Gastroesophageal sphincter (tissue), 4 donors: Measurements from ENCODE around the gene CAMKK1. TPM values are rescaled to one million over a fixed set of nuclear protein-coding genes. Genes with fewer than 3 reads are reported as not detected.

ENCODE experiments used
- ATAC-seq: fragments of 150-250 bp; one replicate; pipeline ENCODE4 v1.9.1; 2016; ENCODE audit warnings: mild to moderate bottlenecking, moderate library complexity
- H3K27ac ChIP-seq, 4 donors: fragments of 200-600 bp; sonication (generic) in 3 of 4; 1 replicate in 3 of 4; 2 replicates in 1 of 4; pipeline ENCODE4 v1.5.1; 2016 to 2019
- H3K27me3 ChIP-seq: fragments of 200-600 bp; sonication (generic); one replicate; pipeline ENCODE4 v1.5.1; 2019
- H3K36me3 ChIP-seq, 2 donors: fragments of 200-600 bp; sonication (generic); one replicate each; pipeline ENCODE4 v1.5.1; 2019; ENCODE audit warnings: control low read depth in 1 of 2
- H3K4me1 ChIP-seq, 3 donors: fragments of 200-600 bp; sonication (generic); 1 replicate in 2 of 3; 2 replicates in 1 of 3; pipeline ENCODE4 v1.5.1; 2016 to 2019; ENCODE audit warnings: control low read depth in 2 of 3
- H3K4me3 ChIP-seq, 2 donors: fragments of 200-600 bp; sonication (generic); one replicate each; pipeline ENCODE4 v1.5.1; 2019; ENCODE audit warnings: mild to moderate bottlenecking in 1 of 2, moderate library complexity in 1 of 2
- H3K9me3 ChIP-seq, 3 donors: fragments of 200-600 bp; sonication (generic); one replicate each; pipeline ENCODE4 v1.5.1; 2017 to 2019; ENCODE audit warnings: control low read depth in 2 of 3
- CTCF ChIP-seq, 4 experiments: fragments of 200-600 bp in 2 of 4; fragments of 450-650 bp in 2 of 4; sonication (generic) in 1 of 4; IDR thresholded peaks; one replicate each; pipeline ENCODE4 v1.5.1; 2017 to 2019; ENCODE audit warnings: antibody characterized with exemption in 4 of 4, mild to moderate bottlenecking in 2 of 4, moderate library complexity in 2 of 4
- EP300 ChIP-seq: sonication (generic); formaldehyde crosslinking; IDR thresholded peaks from one replicate; pipeline ENCODE4 v1.6.1; 2017; ENCODE audit warnings: antibody characterized with exemption, mild to moderate bottlenecking
- POLR2A ChIP-seq, 2 donors: fragments of 450-650 bp; IDR thresholded peaks; one replicate each; pipeline ENCODE4 v1.6.1; 2017; ENCODE audit warnings: antibody characterized with exemption in 2 of 2, mild to moderate bottlenecking in 2 of 2, moderate library complexity in 1 of 2
- POLR2AphosphoS5 ChIP-seq: sonication (generic); formaldehyde crosslinking; IDR thresholded peaks from one replicate; pipeline ENCODE4 v1.6.1; 2017; ENCODE audit warnings: antibody characterized with exemption
- WGBS, 2 donors: methylation state at CpG; one replicate each; pipeline ENCODE4 v1.1.5; 2018; ENCODE audit warnings: low coverage in 1 of 2; 5-methylcytosine and 5-hydroxymethylcytosine counted together
- total RNA-seq, 4 donors: library from RNA; depleted of rRNA; stranded (reverse); fragments of >200 nt; gene quantifications; one replicate each; pipeline ENCODE4 v1.1.0, GENCODE V29; 2016

Gene CAMKK1
- total RNA-seq, 4 donors from 2014 or later, result 3.4 to 7.1 (median 3.8) TPM

GRCh38 chr17:3828151-3828851, 64.6 kb downstream of the CAMKK1 start:
- peaks cover 0 to 23% (median 7%) of the 10 kb centered on the region in 3 donors for H3K4me1 ChIP-seq
- H3K9me3 ChIP-seq, result no peaks in the 10 kb centered on the region
- peak overlapping the region; percentile 58 to 77 (median 72) for H3K27ac ChIP-seq
- H3K36me3 ChIP-seq, result peaks cover 2 to 71% of the 10 kb centered on the region in 2 donors
- 4 to 36% methylated on average over 2 to 3 of the region's 7 CpGs for WGBS, 2 donors
- peak; percentile 81 for ATAC-seq
- no peaks in the 10 kb centered on the region for H3K27me3 ChIP-seq
- no peak for TF ChIP-seq POLR2A (IDR thresholded peaks at IDR 0.05)
- no peak for TF ChIP-seq CTCF (IDR thresholded peaks at IDR 0.05)
- TF ChIP-seq POLR2AphosphoS5, result peak; percentile 89
- H3K4me3 ChIP-seq, result no peak overlapping the region

- no peak for TF ChIP-seq EP300
- peak in 3 of 4 experiments; percentile 28 to 34 (median 28) for TF ChIP-seq CTCF (IDR thresholded peaks at IDR 0.05)
- no peak for TF ChIP-seq POLR2AphosphoS5
- TF ChIP-seq POLR2A (IDR thresholded peaks at IDR 0.05), result no peak
- peak overlapping the region in 3 of 4 donors; percentile 58 to 77 (median 75) for H3K27ac ChIP-seq
- H3K9me3 ChIP-seq, result no peaks in the 10 kb centered on the region
- peaks cover 0 to 23% (median 7%) of the 10 kb centered on the region in 3 donors for H3K4me1 ChIP-seq
- no peak overlapping the region for H3K4me3 ChIP-seq
- H3K36me3 ChIP-seq, result peaks cover 2 to 73% of the 10 kb centered on the region in 2 donors
- ATAC-seq, result no peak
- no peaks in the 10 kb centered on the region for H3K27me3 ChIP-seq
- 59 to 70% methylated on average over 6 of the region's 6 CpGs for WGBS, 2 donors
Observed at GRCh38 chr17:3827124-3827773, 65.6 kb downstream of the CAMKK1 start.

GRCh38 chr17:3826191-3826590, 66.7 kb downstream of the CAMKK1 start:
- 83 to 91% methylated on average over 3 to 4 of the region's 4 CpGs for WGBS, 2 donors
- H3K4me3 ChIP-seq, result no peak overlapping the region
- no peaks in the 10 kb centered on the region for H3K9me3 ChIP-seq
- H3K27ac ChIP-seq, result no peak overlapping the region
- peaks cover 0 to 23% (median 7%) of the 10 kb centered on the region in 3 donors for H3K4me1 ChIP-seq
- ATAC-seq, result no peak
- no peaks in the 10 kb centered on the region for H3K27me3 ChIP-seq
- TF ChIP-seq EP300, result no peak
- TF ChIP-seq POLR2A (IDR thresholded peaks at IDR 0.05), result no peak
- TF ChIP-seq POLR2AphosphoS5, result no peak
- TF ChIP-seq CTCF (IDR thresholded peaks at IDR 0.05), result no peak
- peaks cover 2 to 84% of the 10 kb centered on the region in 2 donors for H3K36me3 ChIP-seq

- Histone ChIP-seq H3K4me3 (no peak overlapping the region), H3K27me3 (no peaks in the 10 kb centered on the region), H3K36me3 (peaks cover 9 to 100% of the 10 kb centered on the region in 2 donors), H3K27ac (no peak overlapping the region), H3K9me3 (no peaks in the 10 kb centered on the region), H3K4me1 (no peaks in the 10 kb centered on the region)
- ATAC-seq, result no peak
- 91 to 93% methylated on average over 9 of the region's 9 CpGs for WGBS, 2 donors
- TF ChIP-seq POLR2A (IDR thresholded peaks at IDR 0.05), result no peak
- no peak for TF ChIP-seq POLR2AphosphoS5
- TF ChIP-seq EP300, result no peak
- no peak for TF ChIP-seq CTCF (IDR thresholded peaks at IDR 0.05)
Observed at GRCh38 chr17:3821101-3821500, 71.8 kb downstream of the CAMKK1 start.
